ENCODE data around the gene ZFC3H1. TPM values are rescaled to one million over a fixed set of nuclear protein-coding genes. Genes with fewer than 3 reads are reported as not detected.

Gene ZFC3H1
- total RNA-seq, 2 experiments from 2014 or later = 31.1 to 66.8 TPM

- Histone ChIP-seq H3K79me2 (ENCODE audit: insufficient read depth, low read depth, low read length) (no peaks in the 10 kb centered on the region), H3K4me3 (ENCODE audit: low read depth, low read length, poor library complexity, severe bottlenecking) (no peak overlapping the region), H3K4me2 (ENCODE audit: low read length) (no peak overlapping the region), H3K27ac (ENCODE audit: low read depth, low read length, poor library complexity, severe bottlenecking) (no peak overlapping the region), H2AFZ (ENCODE audit: low read length) (no peak overlapping the region), H4K20me1 (ENCODE audit: insufficient read depth, low read length) (no peaks in the 10 kb centered on the region), H3K9me2 (ENCODE audit: insufficient read depth, low read length) (no peaks in the 10 kb centered on the region), H3K36me3 (ENCODE audit: insufficient read depth, low read length) (no peaks in the 10 kb centered on the region), H3K9me3 (ENCODE audit: low read length) (no peaks in the 10 kb centered on the region), H3K4me1 (ENCODE audit: insufficient read depth, low read length, poor library complexity, severe bottlenecking) (no peaks in the 10 kb centered on the region)
- no TSS peak for BruUV-seq (replicated peaks)
- no peak for DNase-seq (ENCODE audit: low spot score)
- ChIA-PET CTCF (ENCODE audit: unreplicated experiment) (no interaction called here), POLR2A (no interaction called here)
- TF ChIP-seq EZH2phosphoT487 (IDR thresholded peaks at IDR 0.05; ENCODE audit: borderline replicate concordance, low read depth, low read length) (no peak), CTCF (conservative IDR thresholded peaks at IDR 0.05; ENCODE audit: low read length) (no peak)
- intact Hi-C loops (cut with micrococcal nuclease; ENCODE audit: unreplicated experiment) = no loop called here
Observed at GRCh38 chr12:71567537-71567936, 96.1 kb downstream of the ZFC3H1 start.

- Histone ChIP-seq H3K4me2 (ENCODE audit: low read length) (no peak overlapping the region), H3K4me1 (ENCODE audit: insufficient read depth, low read length, poor library complexity, severe bottlenecking) (no peaks in the 10 kb centered on the region), H3K9me3 (ENCODE audit: low read length) (no peaks in the 10 kb centered on the region), H4K20me1 (ENCODE audit: insufficient read depth, low read length) (no peaks in the 10 kb centered on the region), H3K36me3 (ENCODE audit: insufficient read depth, low read length) (no peaks in the 10 kb centered on the region), H2AFZ (ENCODE audit: low read length) (no peak overlapping the region), H3K9me2 (ENCODE audit: insufficient read depth, low read length) (no peaks in the 10 kb centered on the region), H3K4me3 (ENCODE audit: low read depth, low read length, poor library complexity, severe bottlenecking) (no peak overlapping the region), H3K79me2 (ENCODE audit: insufficient read depth, low read depth, low read length) (no peaks in the 10 kb centered on the region), H3K27ac (ENCODE audit: low read depth, low read length, poor library complexity, severe bottlenecking) (no peak overlapping the region)
- no peak for DNase-seq (ENCODE audit: low spot score)
- TF ChIP-seq CTCF (conservative IDR thresholded peaks at IDR 0.05; ENCODE audit: low read length) (no peak), EZH2phosphoT487 (IDR thresholded peaks at IDR 0.05; ENCODE audit: borderline replicate concordance, low read depth, low read length) (no peak)
- CTCF ChIA-PET (ENCODE audit: unreplicated experiment) = no interaction called here
- intact Hi-C loops (cut with micrococcal nuclease; ENCODE audit: unreplicated experiment) = no loop called here
- BruUV-seq (replicated peaks) = no TSS peak
- POLR2A ChIA-PET = no interaction called here
Observed at GRCh38 chr12:71566655-71567054, 97.0 kb downstream of the ZFC3H1 start.

- TF ChIP-seq EZH2phosphoT487 (IDR thresholded peaks at IDR 0.05; ENCODE audit: borderline replicate concordance, low read depth, low read length) (no peak), CTCF (conservative IDR thresholded peaks at IDR 0.05; ENCODE audit: low read length) (no peak)
- no peaks in the 10 kb centered on the region for H4K20me1 ChIP-seq (ENCODE audit: insufficient read depth, low read length)
- H2AFZ ChIP-seq (ENCODE audit: low read length) = no peak overlapping the region
- no peaks in the 10 kb centered on the region for H3K9me2 ChIP-seq (ENCODE audit: insufficient read depth, low read length)
- no peaks in the 10 kb centered on the region for H3K9me3 ChIP-seq (ENCODE audit: low read length)
- intact Hi-C loops (cut with micrococcal nuclease; ENCODE audit: unreplicated experiment) = no loop called here
- ChIA-PET CTCF (ENCODE audit: unreplicated experiment) (no interaction called here), POLR2A (interaction anchor here (0.5 to 0.9 kb wide), 5 partner anchors 29 to 487 kb away, joined by 3 to 5 read pairs (median 5); no protein-coding TSS in a partner anchor)
- no peaks in the 10 kb centered on the region for H3K4me1 ChIP-seq (ENCODE audit: insufficient read depth, low read length, poor library complexity, severe bottlenecking)
- H3K4me2 ChIP-seq (ENCODE audit: low read length) = no peak overlapping the region
- H3K79me2 ChIP-seq (ENCODE audit: insufficient read depth, low read depth, low read length) = no peaks in the 10 kb centered on the region
- no peak overlapping the region for H3K4me3 ChIP-seq (ENCODE audit: low read depth, low read length, poor library complexity, severe bottlenecking)
- DNase-seq (ENCODE audit: low spot score) = no peak
- no TSS peak for BruUV-seq (replicated peaks)
- no peaks in the 10 kb centered on the region for H3K36me3 ChIP-seq (ENCODE audit: insufficient read depth, low read length)
- H3K27ac ChIP-seq (ENCODE audit: low read depth, low read length, poor library complexity, severe bottlenecking) = no peak overlapping the region
Observed at GRCh38 chr12:71565535-71565934, 98.1 kb downstream of the ZFC3H1 start.

Data from OCI-LY7 (cell line).